BJ (cell line): ENCODE measurements around the gene RAB27B. TPM values are rescaled to one million over a fixed set of nuclear protein-coding genes. Genes with fewer than 3 reads are reported as not detected.
A peak's percentile ranks its signal among the peaks of the same experiment; 100 is the strongest.

Experiments used
- CTCF ChIA-PET: fragments of 350-600 bp; formaldehyde crosslinking; extraction: SDS; loops from one replicate; lab custom pipeline; 2021; ENCODE audit warnings: antibody characterized with exemption, inconsistent platforms; lab: Yijun Ruan, JAX
- POLR2A ChIA-PET: fragments of 300-600 bp; sonication (Branson Sonifier 250); formaldehyde crosslinking; extraction: SDS; loops from one replicate; lab custom pipeline; 2021; ENCODE audit warnings: antibody characterized with exemption; lab: Charles Lee
- DNase-seq: peaks from one replicate; pipeline ENCODE4 v3.0.0-alpha.2; 2011; ENCODE audit warnings: low read depth
- H3K27me3 ChIP-seq: 2 replicates; pipeline ENCODE4 v1.6.0; 2011; ENCODE audit warnings: low read length; ENCODE audit not compliant: control insufficient read depth, insufficient read depth
- H3K36me3 ChIP-seq: 2 replicates; pipeline ENCODE4 v1.5.1; 2011; ENCODE audit warnings: low read length; ENCODE audit not compliant: control insufficient read depth, insufficient read depth
- H3K4me3 ChIP-seq: 2 replicates; pipeline ENCODE4 v1.5.1; 2011; ENCODE audit warnings: low read depth, mild to moderate bottlenecking, control low read depth, low read length
- polyA plus RNA-seq: library from polyadenylated mRNA; depleted of rRNA; stranded (reverse); fragments of >200 nt; gene quantifications from 2 replicates; pipeline ENCODE4 v1.2.3, GENCODE V29; 2011
- TF ChIP-seq, protein P1 (sequence below): IDR thresholded peaks from 2 replicates; pipeline ENCODE4 v1.5.1; 2011; ENCODE audit warnings: low read depth, mild to moderate bottlenecking, control low read depth, inconsistent platforms, low read length, moderate library complexity; ENCODE audit not compliant: insufficient read depth

RAB27B gene
- polyA plus RNA-seq, 1 experiment: 0.25 TPM

DNA sequence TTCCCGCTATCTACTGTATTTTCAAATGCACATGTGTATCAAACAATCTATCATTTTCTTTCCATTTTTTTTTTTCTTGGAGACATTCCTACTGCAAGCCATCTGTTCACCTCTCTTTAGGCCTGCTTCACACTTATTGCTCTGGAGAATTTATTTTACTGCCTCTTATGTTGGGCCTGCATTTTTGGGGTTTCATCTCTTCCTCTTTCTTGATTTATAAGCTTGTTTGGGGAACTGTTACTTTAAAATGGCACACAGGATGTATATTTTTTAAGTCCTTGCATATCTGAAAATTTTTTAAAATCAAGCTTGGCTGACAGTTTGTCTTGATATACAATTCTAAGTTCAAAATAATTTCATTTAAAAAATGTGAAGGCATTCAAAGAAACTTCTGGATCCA is 3.5 kb upstream of the RAB27B start:
- POLR2A ChIA-PET: no interaction called here
- H3K27me3 ChIP-seq: no peaks in the 10 kb centered on the region
- CTCF ChIA-PET: no interaction called here
- no peaks in the 10 kb centered on the region for H3K36me3 ChIP-seq
- TF ChIP-seq, protein P1, sequence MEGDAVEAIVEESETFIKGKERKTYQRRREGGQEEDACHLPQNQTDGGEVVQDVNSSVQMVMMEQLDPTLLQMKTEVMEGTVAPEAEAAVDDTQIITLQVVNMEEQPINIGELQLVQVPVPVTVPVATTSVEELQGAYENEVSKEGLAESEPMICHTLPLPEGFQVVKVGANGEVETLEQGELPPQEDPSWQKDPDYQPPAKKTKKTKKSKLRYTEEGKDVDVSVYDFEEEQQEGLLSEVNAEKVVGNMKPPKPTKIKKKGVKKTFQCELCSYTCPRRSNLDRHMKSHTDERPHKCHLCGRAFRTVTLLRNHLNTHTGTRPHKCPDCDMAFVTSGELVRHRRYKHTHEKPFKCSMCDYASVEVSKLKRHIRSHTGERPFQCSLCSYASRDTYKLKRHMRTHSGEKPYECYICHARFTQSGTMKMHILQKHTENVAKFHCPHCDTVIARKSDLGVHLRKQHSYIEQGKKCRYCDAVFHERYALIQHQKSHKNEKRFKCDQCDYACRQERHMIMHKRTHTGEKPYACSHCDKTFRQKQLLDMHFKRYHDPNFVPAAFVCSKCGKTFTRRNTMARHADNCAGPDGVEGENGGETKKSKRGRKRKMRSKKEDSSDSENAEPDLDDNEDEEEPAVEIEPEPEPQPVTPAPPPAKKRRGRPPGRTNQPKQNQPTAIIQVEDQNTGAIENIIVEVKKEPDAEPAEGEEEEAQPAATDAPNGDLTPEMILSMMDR: no peak
- no peak overlapping the region for H3K4me3 ChIP-seq
- no peak for DNase-seq

DNA sequence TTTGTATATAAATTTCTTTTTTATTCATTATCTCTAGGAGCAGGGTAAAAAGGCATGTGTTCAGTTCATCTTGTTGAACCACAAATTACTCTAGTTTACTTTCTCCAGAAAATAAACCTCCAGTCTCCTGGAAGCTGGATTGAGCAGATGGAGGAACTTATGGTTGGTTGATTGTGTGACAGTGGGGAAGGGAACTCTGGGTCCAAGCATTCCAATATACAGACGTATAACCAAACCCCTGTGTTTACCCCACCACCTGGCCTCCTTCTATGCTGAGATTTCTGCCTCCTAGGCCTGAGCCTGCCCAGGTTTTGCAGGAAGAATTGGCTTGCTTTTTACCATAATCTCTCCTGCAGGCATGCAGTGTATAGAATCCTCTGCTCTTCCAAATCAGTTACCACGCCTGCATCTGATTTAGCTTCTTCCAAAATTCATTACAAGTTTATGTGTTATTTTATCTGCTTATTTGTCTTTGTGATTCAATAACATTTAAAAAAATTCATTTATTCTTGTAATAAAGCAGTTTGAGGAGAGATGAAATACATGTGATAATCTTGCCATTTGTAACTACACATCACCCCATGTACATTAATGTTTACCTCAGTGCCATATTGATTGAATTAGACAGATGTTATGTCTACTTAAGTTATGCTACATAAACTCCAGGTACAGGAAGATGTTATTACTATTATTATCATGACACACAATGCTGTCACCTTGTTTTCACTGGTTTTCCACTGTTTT is 2.5 kb upstream of the RAB27B start:
- no peak overlapping the region for H3K4me3 ChIP-seq
- H3K36me3 ChIP-seq: no peaks in the 10 kb centered on the region
- TF ChIP-seq, protein P1: no peak
- no peak for DNase-seq
- H3K27me3 ChIP-seq: no peaks in the 10 kb centered on the region
- ChIA-PET POLR2A (no interaction called here), CTCF (no interaction called here)

DNA sequence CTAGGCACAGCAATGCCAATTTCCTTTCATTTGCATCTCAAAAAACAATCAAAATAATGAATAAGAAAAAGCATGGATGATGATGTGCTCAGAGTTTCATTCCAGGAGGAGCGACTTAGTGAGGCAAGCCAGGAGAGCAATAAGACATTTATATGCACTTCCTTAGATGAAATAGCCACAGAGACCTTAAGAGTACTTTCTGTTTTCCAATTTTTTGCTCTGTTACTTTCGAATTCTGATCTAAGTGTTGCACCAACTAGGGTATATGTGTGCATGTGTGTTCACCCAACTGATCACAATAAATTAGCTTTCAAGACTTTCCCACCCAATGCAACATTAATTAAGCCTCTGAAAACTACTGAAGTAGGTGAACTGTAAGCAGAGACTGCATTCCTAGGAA is 709 bp downstream of the RAB27B start:
- CTCF ChIA-PET: interaction anchor here (0.6 kb wide), 1 partner anchor 55 kb away, joined by 3 read pairs; no protein-coding TSS in a partner anchor
- DNase-seq: no peak
- POLR2A ChIA-PET: interaction anchor here (0.5 kb wide), 1 partner anchor 467 kb away, joined by 5 read pairs; no protein-coding TSS in a partner anchor

DNA sequence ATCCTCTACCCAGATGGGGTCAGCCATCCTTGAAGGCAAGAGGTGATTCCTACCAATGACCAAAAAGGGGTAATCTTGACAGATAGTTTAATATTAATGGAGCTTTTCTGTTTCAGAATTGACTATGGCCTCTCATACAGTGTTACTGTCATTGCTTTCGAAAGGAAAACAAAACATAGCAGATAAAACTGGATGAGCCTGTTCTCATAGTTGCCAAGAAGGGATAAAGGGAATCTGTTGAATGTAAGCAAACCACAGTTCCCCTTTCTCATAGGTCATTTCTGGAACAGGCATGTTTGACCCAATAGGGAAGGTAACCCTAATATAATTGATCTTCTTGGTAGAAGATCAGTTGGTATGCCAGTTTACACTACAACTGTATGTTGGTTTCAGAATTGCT is 1.6 kb downstream of the RAB27B start:
- Histone ChIP-seq H3K36me3 (no peaks in the 10 kb centered on the region), H3K4me3 (no peak overlapping the region), H3K27me3 (no peaks in the 10 kb centered on the region)
- ChIA-PET CTCF (interaction anchor here (0.7 kb wide), 2 partner anchors 59 to 197 kb away, joined by 3 to 5 read pairs; no protein-coding TSS in a partner anchor), POLR2A (no interaction called here)
- TF ChIP-seq, protein P1: no peak
- DNase-seq: no peak

More for the DNA sequence above, 709 bp downstream of the RAB27B start:
- Histone ChIP-seq H3K27me3 (no peaks in the 10 kb centered on the region), H3K4me3 (peak overlapping the region; percentile 60), H3K36me3 (no peaks in the 10 kb centered on the region)
- TF ChIP-seq, protein P1: no peak

DNA sequence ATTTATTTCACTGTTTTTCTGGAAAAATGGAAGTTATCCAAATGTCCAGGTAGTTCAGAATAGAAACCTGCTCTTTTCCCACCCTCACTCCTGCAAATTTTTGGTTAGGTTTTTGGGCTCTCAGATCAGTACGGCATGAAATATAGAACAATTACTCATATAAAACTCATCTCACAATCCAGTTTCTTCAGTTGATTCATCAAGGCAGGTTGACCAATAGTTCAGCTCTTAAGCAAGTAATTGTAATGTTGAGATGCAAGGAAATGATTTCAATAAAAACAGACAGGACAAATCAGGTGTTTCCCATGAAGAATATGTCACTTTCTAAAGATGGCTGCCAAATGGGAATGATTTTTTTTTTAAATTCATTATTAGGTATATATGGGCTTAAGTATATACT is 2.0 kb downstream of the RAB27B start:
- DNase-seq: no peak
- ChIA-PET CTCF (interaction anchor here (0.7 kb wide), 2 partner anchors 59 to 197 kb away, joined by 3 to 5 read pairs; no protein-coding TSS in a partner anchor), POLR2A (no interaction called here)
- Histone ChIP-seq H3K27me3 (no peaks in the 10 kb centered on the region), H3K4me3 (no peak overlapping the region), H3K36me3 (no peaks in the 10 kb centered on the region)
- TF ChIP-seq, protein P1: no peak
